Hepatocyte (in vitro differentiated cells): ENCODE measurements around the gene ANAPC7. TPM values are rescaled to one million over a fixed set of nuclear protein-coding genes. Genes with fewer than 3 reads are reported as not detected.
"Not testable (repeated sequence)": the region's sequence is repeated elsewhere in the genome, so short reads cannot be mapped to it uniquely, and the experiment has no call there.

Experiments used
- DNase-seq: peaks from one replicate; pipeline ENCODE4 v3.0.0-alpha.2; 2016; ENCODE audit warnings: low spot score
- H2AFZ ChIP-seq: fragments of 200-600 bp; sonication (generic); 2 replicates; pipeline ENCODE4 v1.6.0; 2016; ENCODE audit warnings: antibody characterized with exemption, mild to moderate bottlenecking
- H3K27ac ChIP-seq: fragments of 200-600 bp; sonication (generic); 2 replicates; pipeline ENCODE4 v1.5.1; 2016; ENCODE audit warnings: mild to moderate bottlenecking
- H3K27me3 ChIP-seq: fragments of 200-600 bp; sonication (generic); 2 replicates; pipeline ENCODE4 v1.6.1; 2016
- H3K36me3 ChIP-seq: fragments of 200-600 bp; sonication (generic); replicated peaks from 2 replicates; pipeline ENCODE4 v1.5.1; 2016; ENCODE audit warnings: low read depth; ENCODE audit not compliant: insufficient read depth
- H3K4me1 ChIP-seq: fragments of 200-600 bp; sonication (generic); 2 replicates; pipeline ENCODE4 v1.5.1; 2016; ENCODE audit warnings: mild to moderate bottlenecking, moderate library complexity; ENCODE audit not compliant: insufficient read depth
- H3K4me2 ChIP-seq: fragments of 200-600 bp; sonication (generic); 2 replicates; pipeline ENCODE4 v1.6.0; 2016
- H3K4me3 ChIP-seq: fragments of 200-600 bp; sonication (generic); 2 replicates; pipeline ENCODE4 v1.5.1; 2016; ENCODE audit warnings: mild to moderate bottlenecking
- H3K79me2 ChIP-seq: fragments of 200-600 bp; sonication (generic); 2 replicates; pipeline ENCODE4 v1.6.0; 2017; ENCODE audit warnings: mild to moderate bottlenecking
- H3K9me2 ChIP-seq: fragments of 200-600 bp; sonication (generic); replicated peaks from 2 replicates; pipeline ENCODE4 v1.6.0; 2017; ENCODE audit warnings: mild to moderate bottlenecking; ENCODE audit not compliant: insufficient read depth
- H3K9me3 ChIP-seq: fragments of 200-600 bp; sonication (generic); 2 replicates; pipeline ENCODE4 v1.5.1; 2016; ENCODE audit warnings: low read depth, mild to moderate bottlenecking
- H4K20me1 ChIP-seq: fragments of 200-600 bp; sonication (generic); 2 replicates; pipeline ENCODE4 v1.6.0; 2016; ENCODE audit warnings: mild to moderate bottlenecking; ENCODE audit not compliant: insufficient read depth, poor library complexity, severe bottlenecking
- EZH2 ChIP-seq: fragments of 200-600 bp; sonication (generic); IDR thresholded peaks from 2 replicates; pipeline ENCODE4 v1.6.1; 2016; ENCODE audit warnings: antibody characterized with exemption, mild to moderate bottlenecking, borderline replicate concordance
- EZH2phosphoT487 ChIP-seq: fragments of 200-600 bp; sonication (generic); IDR thresholded peaks from one replicate; pipeline ENCODE4 v1.6.1; 2018; ENCODE audit warnings: antibody characterized with exemption, mild to moderate bottlenecking, low read depth, moderate library complexity; ENCODE audit not compliant: unreplicated experiment, severe bottlenecking
- WGBS: methylation state at CpG from one replicate; pipeline ENCODE4 v1.1.6; 2016; ENCODE audit warnings: low lambda C conversion rate; ENCODE audit errors: missing lambda C conversion rate; 5-methylcytosine and 5-hydroxymethylcytosine counted together
- polyA plus RNA-seq: library from polyadenylated mRNA; unstranded; fragments of >200 nt; fragmentation: Nextera tagmentation; extraction: Ambion mirVana; gene quantifications from 2 replicates; pipeline ENCODE4 v1.2.1, GENCODE V29; 2016
- total RNA-seq: library from RNA; depleted of rRNA; stranded (reverse); fragments of >200 nt; gene quantifications from 2 replicates; pipeline ENCODE4 v1.2.3, GENCODE V29; 2014
- TF ChIP-seq, protein P1 (sequence below): fragments of 200-600 bp; sonication (generic); IDR thresholded peaks from 2 replicates; pipeline ENCODE4 v1.5.1; 2016; ENCODE audit warnings: antibody characterized with exemption, mild to moderate bottlenecking; ENCODE audit not compliant: poor library complexity

Gene ANAPC7
- total and polyA plus RNA-seq, 2 experiments from 2014 or later, result 28.3 to 35.7 TPM

DNA sequence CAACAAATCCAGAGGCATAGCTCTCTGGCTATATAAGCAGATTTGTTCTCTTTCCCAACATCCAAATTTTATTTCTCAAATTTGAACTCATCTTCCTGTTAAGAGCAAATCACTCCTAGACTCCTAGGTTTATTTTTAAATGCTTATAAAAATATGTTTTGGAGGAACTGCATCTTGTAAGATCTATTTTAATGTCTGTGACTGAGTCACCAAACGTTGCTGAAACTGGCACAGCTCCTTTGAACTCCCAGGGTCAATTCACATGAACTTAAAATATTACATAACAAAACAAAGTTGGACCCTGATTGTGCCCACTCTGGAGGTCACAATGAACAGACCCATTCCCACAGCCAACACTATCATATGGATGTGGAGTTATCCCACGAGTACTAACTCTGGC is 23.9 kb downstream of the ANAPC7 start:
- H3K79me2 ChIP-seq, result no peaks in the 10 kb centered on the region
- no peaks in the 10 kb centered on the region for H3K9me3 ChIP-seq
- DNase-seq, result no peak
- H3K27me3 ChIP-seq, result no peaks in the 10 kb centered on the region
- no peaks in the 10 kb centered on the region for H3K4me1 ChIP-seq
- no peaks in the 10 kb centered on the region for H4K20me1 ChIP-seq
- no peak overlapping the region for H2AFZ ChIP-seq
- peaks cover 3% of the 10 kb centered on the region for H3K36me3 ChIP-seq
- no peak overlapping the region for H3K27ac ChIP-seq
- no peak overlapping the region for H3K4me2 ChIP-seq
- TF ChIP-seq, protein P1, sequence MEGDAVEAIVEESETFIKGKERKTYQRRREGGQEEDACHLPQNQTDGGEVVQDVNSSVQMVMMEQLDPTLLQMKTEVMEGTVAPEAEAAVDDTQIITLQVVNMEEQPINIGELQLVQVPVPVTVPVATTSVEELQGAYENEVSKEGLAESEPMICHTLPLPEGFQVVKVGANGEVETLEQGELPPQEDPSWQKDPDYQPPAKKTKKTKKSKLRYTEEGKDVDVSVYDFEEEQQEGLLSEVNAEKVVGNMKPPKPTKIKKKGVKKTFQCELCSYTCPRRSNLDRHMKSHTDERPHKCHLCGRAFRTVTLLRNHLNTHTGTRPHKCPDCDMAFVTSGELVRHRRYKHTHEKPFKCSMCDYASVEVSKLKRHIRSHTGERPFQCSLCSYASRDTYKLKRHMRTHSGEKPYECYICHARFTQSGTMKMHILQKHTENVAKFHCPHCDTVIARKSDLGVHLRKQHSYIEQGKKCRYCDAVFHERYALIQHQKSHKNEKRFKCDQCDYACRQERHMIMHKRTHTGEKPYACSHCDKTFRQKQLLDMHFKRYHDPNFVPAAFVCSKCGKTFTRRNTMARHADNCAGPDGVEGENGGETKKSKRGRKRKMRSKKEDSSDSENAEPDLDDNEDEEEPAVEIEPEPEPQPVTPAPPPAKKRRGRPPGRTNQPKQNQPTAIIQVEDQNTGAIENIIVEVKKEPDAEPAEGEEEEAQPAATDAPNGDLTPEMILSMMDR, result no peak
- TF ChIP-seq EZH2phosphoT487 (no peak), EZH2 (no peak)
- no peak overlapping the region for H3K4me3 ChIP-seq
- 81% methylated on average over 2 of the region's 2 CpGs for WGBS
- H3K9me2 ChIP-seq, result no peaks in the 10 kb centered on the region

GRCh38 chr12:110379197-110379596 is 24.3 kb downstream of the ANAPC7 start:
- DNase-seq, result no peak
- Histone ChIP-seq H4K20me1 (no peaks in the 10 kb centered on the region), H3K4me2 (no peak overlapping the region), H3K9me3 (no peaks in the 10 kb centered on the region), H3K36me3 (peaks cover 3% of the 10 kb centered on the region), H3K27ac (no peak overlapping the region), H3K27me3 (no peaks in the 10 kb centered on the region), H2AFZ (no peak overlapping the region), H3K4me3 (no peak overlapping the region), H3K79me2 (no peaks in the 10 kb centered on the region), H3K4me1 (no peaks in the 10 kb centered on the region), H3K9me2 (no peaks in the 10 kb centered on the region)
- WGBS, result 94% methylated on average over 3 of the region's 3 CpGs
- TF ChIP-seq EZH2phosphoT487 (no peak), EZH2 (no peak)
- TF ChIP-seq, protein P1, result no peak

DNA sequence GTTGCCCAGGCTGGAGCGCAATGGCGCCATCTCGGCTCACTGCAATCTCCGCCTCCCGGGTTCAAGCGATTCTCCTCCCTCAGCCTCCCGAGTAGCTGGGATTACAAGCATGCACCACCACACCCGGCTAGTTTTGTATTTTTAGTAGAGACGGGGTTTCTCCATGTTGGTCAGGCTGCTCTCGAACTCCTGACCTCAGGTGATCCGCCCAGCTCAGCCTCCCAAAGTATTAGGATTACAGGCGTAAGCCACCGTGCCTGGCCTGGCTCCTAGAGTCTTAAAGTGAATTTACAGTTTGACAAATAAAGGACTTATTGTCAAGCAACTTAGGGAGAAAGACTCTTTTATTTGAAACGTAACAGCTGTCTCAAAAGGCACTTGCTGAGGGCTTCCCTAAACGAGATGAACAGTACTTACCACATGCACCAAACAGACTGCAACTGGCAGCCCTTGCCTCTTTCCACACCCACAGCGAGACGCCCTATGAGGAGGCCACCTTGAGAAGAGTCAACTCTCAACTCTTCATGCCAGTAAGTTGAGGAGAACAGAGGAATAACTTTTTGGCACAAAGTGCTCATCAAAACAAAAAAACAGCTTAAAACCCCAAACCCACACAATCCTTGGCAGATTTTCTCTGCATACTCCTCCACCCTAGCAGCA is 25.2 kb downstream of the ANAPC7 start:
- not testable (repeated sequence) for H3K4me3 ChIP-seq, H2AFZ ChIP-seq, H3K4me2 ChIP-seq, H3K27me3 ChIP-seq, H3K4me1 ChIP-seq, H3K79me2 ChIP-seq, H3K9me3 ChIP-seq, H3K9me2 ChIP-seq, DNase-seq, H4K20me1 ChIP-seq, H3K27ac ChIP-seq, H3K36me3 ChIP-seq
- 95% methylated on average over 17 of the region's 17 CpGs for WGBS

DNA sequence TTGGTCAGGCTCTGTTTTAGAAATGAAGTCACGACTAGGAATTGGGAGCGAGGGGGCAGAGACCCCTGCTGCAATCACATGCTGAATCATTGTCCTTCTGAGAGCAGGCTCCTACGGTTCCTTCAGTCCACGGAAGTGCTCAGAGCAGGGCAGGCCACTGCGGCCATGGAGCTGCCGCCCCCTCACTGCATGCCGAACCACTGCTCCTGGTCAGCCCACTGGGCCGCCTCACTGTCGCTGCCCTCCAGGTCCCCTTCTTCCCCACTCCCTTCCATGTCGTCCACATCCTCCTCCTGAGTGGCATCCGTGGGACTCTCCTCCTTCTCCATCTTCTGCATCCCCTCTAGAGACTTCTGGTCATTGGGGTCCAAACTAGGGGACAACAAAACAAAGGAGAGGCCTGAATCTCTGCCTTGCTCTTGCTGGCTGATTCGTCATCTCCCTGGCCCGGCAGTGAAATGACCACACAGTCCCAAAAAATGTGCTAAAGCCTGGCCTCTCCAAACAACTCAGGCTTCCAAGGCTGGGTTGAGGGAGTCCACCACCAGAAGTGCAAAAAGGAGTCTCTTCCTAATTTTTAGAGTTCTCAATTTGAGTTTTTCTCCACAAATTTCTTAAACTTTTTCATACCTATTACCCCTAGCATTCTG is 29.4 kb downstream of the ANAPC7 start:
- H3K27me3 ChIP-seq, result no peaks in the 10 kb centered on the region
- no peaks in the 10 kb centered on the region for H4K20me1 ChIP-seq
- no peak overlapping the region for H2AFZ ChIP-seq
- no peak overlapping the region for H3K4me3 ChIP-seq
- TF ChIP-seq, protein P1, result no peak
- TF ChIP-seq EZH2 (no peak), EZH2phosphoT487 (no peak)
- H3K9me2 ChIP-seq, result no peaks in the 10 kb centered on the region
- no peak for DNase-seq
- WGBS, result 96% methylated on average over 13 of the region's 13 CpGs
- no peak overlapping the region for H3K4me2 ChIP-seq
- H3K4me1 ChIP-seq, result no peaks in the 10 kb centered on the region
- H3K36me3 ChIP-seq, result peaks cover 3% of the 10 kb centered on the region
- no peak overlapping the region for H3K27ac ChIP-seq
- no peaks in the 10 kb centered on the region for H3K79me2 ChIP-seq
- H3K9me3 ChIP-seq, result no peaks in the 10 kb centered on the region
